Measurements from ENCODE around the gene ATXN1. TPM values are rescaled to one million over a fixed set of nuclear protein-coding genes. Genes with fewer than 3 reads are reported as not detected.
A peak's percentile ranks its signal among the peaks of the same experiment; 100 is the strongest.

Gene ATXN1
- polyA plus RNA-seq, 1 donor = 13.6 TPM

DNA sequence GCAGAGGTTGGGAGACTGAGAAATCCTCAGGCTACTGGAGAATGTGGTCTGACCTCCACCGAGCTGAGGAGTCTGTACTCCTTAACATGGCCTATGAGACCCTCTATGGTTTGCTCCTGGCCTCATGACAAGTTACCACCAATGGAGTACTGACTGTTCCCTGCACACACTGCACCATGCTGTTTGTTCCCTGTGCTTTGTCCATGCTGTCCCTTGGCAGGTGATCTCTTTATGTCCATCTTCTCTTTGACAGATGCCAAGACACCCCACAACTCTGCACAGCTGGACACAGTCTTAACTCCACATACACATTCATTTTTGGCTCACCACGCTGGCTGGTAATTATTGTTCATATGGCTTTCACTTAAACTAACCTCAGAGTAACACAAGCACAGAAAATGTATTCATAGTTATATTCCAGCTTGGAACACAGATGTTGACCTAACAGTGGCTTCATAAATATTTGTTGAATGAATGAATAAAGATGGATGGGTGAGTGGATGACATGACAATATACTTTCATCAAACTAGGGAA, 258.0 kb downstream of the ATXN1 start:
- Histone ChIP-seq H3K4me3 (ENCODE audit: low read length) (no peak overlapping the region), H3K27me3 (ENCODE audit: control insufficient read depth, insufficient read depth, low read length) (no peaks in the 10 kb centered on the region), H3K9me3 (ENCODE audit: control insufficient read depth, low read depth, low read length) (no peaks in the 10 kb centered on the region), H3K27ac (ENCODE audit: low read length) (no peak overlapping the region), H3K36me3 (ENCODE audit: control insufficient read depth, insufficient read depth, low read length) (no peaks in the 10 kb centered on the region), H3K4me1 (ENCODE audit: control insufficient read depth, insufficient read depth, low read length) (no peaks in the 10 kb centered on the region)
- WGBS (ENCODE audit: insufficient coverage, low lambda C conversion rate) = 100% methylated on average over 1 of the region's 2 CpGs
- no peak for DNase-seq

DNA sequence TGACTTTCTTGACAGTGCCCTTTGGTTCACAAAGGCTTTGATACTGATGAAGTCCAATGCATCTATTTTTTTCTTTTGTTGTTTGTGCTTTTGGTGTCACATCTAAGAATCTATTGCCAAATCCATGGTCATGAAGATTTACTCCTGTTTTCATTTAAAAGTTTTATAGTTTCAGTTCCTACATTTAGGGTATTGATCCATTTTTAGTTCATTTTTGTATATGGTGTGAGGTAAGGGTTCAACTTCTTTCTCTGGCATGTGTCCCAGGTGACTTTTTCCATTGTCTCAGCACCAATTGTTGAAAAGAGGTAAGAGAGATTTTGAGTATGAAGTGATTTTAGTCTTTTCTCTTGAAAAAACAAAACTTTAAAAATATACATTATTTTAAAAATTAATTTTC, 262.3 kb downstream of the ATXN1 start:
- Histone ChIP-seq H3K9me3 (ENCODE audit: control insufficient read depth, low read depth, low read length) (no peaks in the 10 kb centered on the region), H3K27ac (ENCODE audit: low read length) (no peak overlapping the region), H3K4me1 (ENCODE audit: control insufficient read depth, insufficient read depth, low read length) (no peaks in the 10 kb centered on the region), H3K27me3 (ENCODE audit: control insufficient read depth, insufficient read depth, low read length) (no peaks in the 10 kb centered on the region), H3K4me3 (ENCODE audit: low read length) (no peak overlapping the region), H3K36me3 (ENCODE audit: control insufficient read depth, insufficient read depth, low read length) (no peaks in the 10 kb centered on the region)
- DNase-seq = no peak

DNA sequence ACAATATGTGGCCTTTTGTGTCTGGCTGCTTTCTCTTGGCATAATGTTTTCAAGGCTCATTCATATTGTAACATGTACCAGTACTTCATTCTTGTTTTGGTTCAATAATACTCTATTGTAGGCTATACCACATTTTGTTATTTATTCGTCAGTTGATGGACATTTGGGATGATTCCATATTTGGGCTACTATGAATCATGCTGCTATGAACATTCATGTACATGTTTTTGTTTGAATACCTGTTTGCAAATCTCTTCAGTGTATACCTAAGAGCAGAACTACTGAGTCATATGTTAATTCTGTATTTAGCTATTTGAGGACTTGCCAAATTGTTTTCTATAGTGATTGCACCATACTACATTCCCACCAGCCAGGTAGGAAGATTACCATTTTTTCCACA, 263.0 kb downstream of the ATXN1 start:
- Histone ChIP-seq H3K9me3 (ENCODE audit: control insufficient read depth, low read depth, low read length) (no peaks in the 10 kb centered on the region), H3K4me1 (ENCODE audit: control insufficient read depth, insufficient read depth, low read length) (no peaks in the 10 kb centered on the region), H3K4me3 (ENCODE audit: low read length) (no peak overlapping the region), H3K36me3 (ENCODE audit: control insufficient read depth, insufficient read depth, low read length) (no peaks in the 10 kb centered on the region), H3K27ac (ENCODE audit: low read length) (no peak overlapping the region), H3K27me3 (ENCODE audit: control insufficient read depth, insufficient read depth, low read length) (no peaks in the 10 kb centered on the region)
- no CpG with 5 or more reads among the region's 1 CpG for WGBS (ENCODE audit: insufficient coverage, low lambda C conversion rate)
- no peak for DNase-seq

DNA sequence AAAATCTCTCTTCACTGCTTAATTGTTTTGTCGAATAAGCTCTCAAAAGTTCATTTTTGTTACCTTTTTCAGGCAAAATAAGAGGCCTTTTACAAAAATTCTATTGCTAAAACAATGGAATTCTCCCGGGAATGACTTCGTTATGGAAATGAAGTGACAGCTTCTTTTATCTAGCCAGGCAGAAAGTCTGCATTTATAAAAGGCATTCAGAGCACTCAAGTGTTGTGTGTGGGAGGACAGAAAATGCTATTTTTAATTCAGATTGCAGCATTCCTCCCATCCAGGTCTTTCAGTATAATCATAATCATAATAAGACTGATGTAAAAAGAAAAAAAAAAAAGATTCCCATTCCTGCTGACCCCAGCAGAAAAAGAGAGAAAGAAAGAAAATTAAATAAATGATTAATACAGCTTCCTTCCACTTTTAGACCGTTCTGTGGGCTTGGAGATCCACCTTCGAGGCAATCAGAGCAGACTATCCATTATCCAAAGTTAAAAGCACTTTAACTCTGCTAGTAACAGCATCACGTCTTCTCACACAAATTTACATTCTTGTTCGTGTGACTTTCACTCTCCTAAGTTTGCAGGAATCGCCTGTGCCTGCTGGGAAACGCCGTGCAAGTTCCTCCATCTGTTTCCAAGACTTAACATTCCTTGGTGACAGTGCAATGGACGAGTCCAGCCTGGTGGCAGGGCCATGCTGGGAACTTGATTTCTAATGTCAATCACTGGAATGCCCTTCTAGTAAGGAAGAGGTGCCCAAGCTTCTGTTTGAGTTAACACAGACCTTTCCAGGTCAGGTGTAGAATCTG, 264.1 kb downstream of the ATXN1 start:
- H3K27ac ChIP-seq (ENCODE audit: low read length) = no peak overlapping the region
- no peak overlapping the region for H3K4me3 ChIP-seq (ENCODE audit: low read length)
- no peaks in the 10 kb centered on the region for H3K4me1 ChIP-seq (ENCODE audit: control insufficient read depth, insufficient read depth, low read length)
- 62% methylated on average over 2 of the region's 11 CpGs for WGBS (ENCODE audit: insufficient coverage, low lambda C conversion rate)
- no peaks in the 10 kb centered on the region for H3K27me3 ChIP-seq (ENCODE audit: control insufficient read depth, insufficient read depth, low read length)
- H3K9me3 ChIP-seq (ENCODE audit: control insufficient read depth, low read depth, low read length) = no peaks in the 10 kb centered on the region
- no peaks in the 10 kb centered on the region for H3K36me3 ChIP-seq (ENCODE audit: control insufficient read depth, insufficient read depth, low read length)
- DNase-seq = no peak

GRCh38 chr6:16496210-16496609, 265.1 kb downstream of the ATXN1 start:
- H3K36me3 ChIP-seq (ENCODE audit: control insufficient read depth, insufficient read depth, low read length) = no peaks in the 10 kb centered on the region
- no peak overlapping the region for H3K4me3 ChIP-seq (ENCODE audit: low read length)
- no peaks in the 10 kb centered on the region for H3K27me3 ChIP-seq (ENCODE audit: control insufficient read depth, insufficient read depth, low read length)
- H3K9me3 ChIP-seq (ENCODE audit: control insufficient read depth, low read depth, low read length) = no peaks in the 10 kb centered on the region
- no peak for DNase-seq
- 100% methylated on average over 3 of the region's 5 CpGs for WGBS (ENCODE audit: insufficient coverage, low lambda C conversion rate)
- no peak overlapping the region for H3K27ac ChIP-seq (ENCODE audit: low read length)
- peaks cover 3% of the 10 kb centered on the region for H3K4me1 ChIP-seq (ENCODE audit: control insufficient read depth, insufficient read depth, low read length)

DNA sequence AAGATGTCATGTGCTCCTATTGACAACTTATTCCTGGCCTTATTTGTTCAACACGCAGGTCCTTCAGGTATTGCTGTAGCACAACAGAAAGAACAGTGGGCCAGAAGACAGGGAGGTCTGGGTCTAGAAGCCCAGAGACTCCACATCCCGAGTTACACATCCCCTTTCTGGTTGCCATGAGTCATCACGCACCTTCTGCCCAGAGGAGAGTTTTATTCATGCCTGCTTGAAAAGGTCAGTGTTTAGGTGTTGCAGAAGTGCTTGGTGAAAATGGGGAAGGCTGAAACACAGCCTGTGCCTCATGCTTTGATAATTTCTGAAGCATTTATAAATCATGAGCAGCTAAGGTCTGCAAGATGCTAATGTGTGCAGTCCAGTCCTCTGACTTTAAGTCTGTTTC, 266.5 kb downstream of the ATXN1 start:
- DNase-seq = no peak
- Histone ChIP-seq H3K36me3 (ENCODE audit: control insufficient read depth, insufficient read depth, low read length) (no peaks in the 10 kb centered on the region), H3K9me3 (ENCODE audit: control insufficient read depth, low read depth, low read length) (no peaks in the 10 kb centered on the region), H3K4me1 (ENCODE audit: control insufficient read depth, insufficient read depth, low read length) (peaks cover 3% of the 10 kb centered on the region), H3K27ac (ENCODE audit: low read length) (no peak overlapping the region), H3K27me3 (ENCODE audit: control insufficient read depth, insufficient read depth, low read length) (no peaks in the 10 kb centered on the region), H3K4me3 (ENCODE audit: low read length) (no peak overlapping the region)
- no CpG with 5 or more reads among the region's 3 CpGs for WGBS (ENCODE audit: insufficient coverage, low lambda C conversion rate)

- Histone ChIP-seq H3K4me3 (ENCODE audit: low read length) (no peak overlapping the region), H3K36me3 (ENCODE audit: control insufficient read depth, insufficient read depth, low read length) (no peaks in the 10 kb centered on the region), H3K9me3 (ENCODE audit: control insufficient read depth, low read depth, low read length) (no peaks in the 10 kb centered on the region), H3K27me3 (ENCODE audit: control insufficient read depth, insufficient read depth, low read length) (no peaks in the 10 kb centered on the region), H3K27ac (ENCODE audit: low read length) (no peak overlapping the region), H3K4me1 (ENCODE audit: control insufficient read depth, insufficient read depth, low read length) (peaks cover 3% of the 10 kb centered on the region)
- no peak for DNase-seq
Observed at GRCh38 chr6:16493802-16494201, 267.5 kb downstream of the ATXN1 start.

GRCh38 chr6:16493112-16493511, 268.1 kb downstream of the ATXN1 start:
- no peak overlapping the region for H3K27ac ChIP-seq (ENCODE audit: low read length)
- 90% methylated on average over 2 of the region's 5 CpGs for WGBS (ENCODE audit: insufficient coverage, low lambda C conversion rate)
- H3K4me3 ChIP-seq (ENCODE audit: low read length) = no peak overlapping the region
- H3K36me3 ChIP-seq (ENCODE audit: control insufficient read depth, insufficient read depth, low read length) = no peaks in the 10 kb centered on the region
- H3K27me3 ChIP-seq (ENCODE audit: control insufficient read depth, insufficient read depth, low read length) = no peaks in the 10 kb centered on the region
- H3K4me1 ChIP-seq (ENCODE audit: control insufficient read depth, insufficient read depth, low read length) = peaks cover 3% of the 10 kb centered on the region
- H3K9me3 ChIP-seq (ENCODE audit: control insufficient read depth, low read depth, low read length) = no peaks in the 10 kb centered on the region
- no peak for DNase-seq

DNA sequence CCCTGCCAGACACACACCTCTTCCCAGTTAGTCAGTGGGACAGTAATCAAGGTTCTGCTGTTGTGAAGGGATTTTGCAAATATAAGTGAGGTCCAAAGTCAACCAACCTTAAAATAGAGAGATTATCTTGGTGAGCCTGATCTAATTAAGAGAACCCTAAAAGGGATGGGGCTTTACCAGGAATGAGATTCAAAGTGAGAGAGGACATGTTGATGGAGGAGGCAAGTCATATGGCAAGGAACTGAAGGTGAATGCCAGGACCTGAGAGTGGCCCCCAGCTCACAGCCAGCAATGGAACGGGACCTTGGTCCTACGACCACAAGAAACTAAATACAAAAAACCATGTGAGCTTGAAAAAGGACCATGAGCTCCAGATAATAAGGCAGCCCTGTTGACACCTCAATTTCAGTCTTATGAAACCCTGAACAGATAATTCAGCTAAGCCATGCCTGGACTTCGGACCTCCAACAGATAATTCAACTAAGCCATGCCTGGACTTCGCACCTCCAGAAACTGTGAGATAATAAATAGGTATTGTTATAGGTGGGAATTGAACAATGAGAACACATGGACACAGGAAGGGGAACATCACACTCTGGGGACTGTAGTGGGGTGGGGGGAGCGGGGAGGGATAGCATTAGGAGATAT, 269.5 kb downstream of the ATXN1 start:
- H3K4me1 ChIP-seq (ENCODE audit: control insufficient read depth, insufficient read depth, low read length) = peaks cover 3% of the 10 kb centered on the region
- no peak overlapping the region for H3K4me3 ChIP-seq (ENCODE audit: low read length)
- peak overlapping the region; percentile 59 for H3K27ac ChIP-seq (ENCODE audit: low read length)
- WGBS (ENCODE audit: insufficient coverage, low lambda C conversion rate) = no CpG with 5 or more reads among the region's 5 CpGs
- no peaks in the 10 kb centered on the region for H3K27me3 ChIP-seq (ENCODE audit: control insufficient read depth, insufficient read depth, low read length)
- DNase-seq = peak; percentile 84 to 87
- no peaks in the 10 kb centered on the region for H3K36me3 ChIP-seq (ENCODE audit: control insufficient read depth, insufficient read depth, low read length)
- no peaks in the 10 kb centered on the region for H3K9me3 ChIP-seq (ENCODE audit: control insufficient read depth, low read depth, low read length)

DNA sequence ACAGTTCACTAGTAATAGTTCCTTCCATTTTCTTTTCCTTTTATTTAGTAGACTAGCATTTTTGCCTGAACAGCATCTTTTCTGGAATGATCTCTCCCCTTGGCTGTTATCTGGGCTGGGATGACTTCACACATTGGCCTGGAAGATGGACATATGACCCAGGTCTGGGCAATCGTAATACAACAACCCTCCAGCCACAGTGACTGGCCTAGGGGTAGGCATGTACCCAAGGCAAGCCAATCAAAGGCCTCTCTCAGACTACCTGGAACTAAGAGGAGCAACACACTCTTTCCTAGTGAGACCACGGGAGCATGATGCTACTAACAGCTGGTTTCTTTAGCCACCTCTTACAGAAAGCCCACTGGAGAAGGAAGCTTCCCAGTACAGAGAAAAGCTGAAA, 270.6 kb downstream of the ATXN1 start:
- no peak for DNase-seq

DNA sequence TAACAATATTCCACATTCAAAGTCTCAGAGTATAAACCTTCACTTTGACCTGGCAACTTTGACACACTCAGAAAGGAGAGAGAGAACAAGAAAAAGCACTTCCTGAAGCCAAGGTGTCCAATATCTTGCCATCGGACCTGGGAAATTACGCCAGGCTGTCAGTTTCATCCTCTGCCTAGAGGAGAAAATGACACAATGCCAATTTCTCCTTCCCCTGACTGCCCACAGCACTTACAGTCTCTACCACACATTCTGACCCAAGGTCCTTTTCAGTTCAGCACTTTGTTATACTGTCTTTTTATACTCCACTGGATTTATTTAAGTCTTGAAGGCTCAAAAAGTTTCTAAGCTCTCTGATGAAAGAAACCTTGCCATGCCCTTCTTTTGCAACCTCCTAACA, 272.4 kb downstream of the ATXN1 start:
- H3K27me3 ChIP-seq (ENCODE audit: control insufficient read depth, insufficient read depth, low read length) = no peaks in the 10 kb centered on the region
- no peak overlapping the region for H3K27ac ChIP-seq (ENCODE audit: low read length)
- H3K36me3 ChIP-seq (ENCODE audit: control insufficient read depth, insufficient read depth, low read length) = peaks cover 11% of the 10 kb centered on the region
- peaks cover 3% of the 10 kb centered on the region for H3K4me1 ChIP-seq (ENCODE audit: control insufficient read depth, insufficient read depth, low read length)
- no peak for DNase-seq
- no CpG with 5 or more reads among the region's 2 CpGs for WGBS (ENCODE audit: insufficient coverage, low lambda C conversion rate)
- H3K9me3 ChIP-seq (ENCODE audit: control insufficient read depth, low read depth, low read length) = no peaks in the 10 kb centered on the region
- no peak overlapping the region for H3K4me3 ChIP-seq (ENCODE audit: low read length)

More for the DNA sequence above, 270.6 kb downstream of the ATXN1 start:
- Histone ChIP-seq H3K27me3 (ENCODE audit: control insufficient read depth, insufficient read depth, low read length) (no peaks in the 10 kb centered on the region), H3K9me3 (ENCODE audit: control insufficient read depth, low read depth, low read length) (no peaks in the 10 kb centered on the region), H3K4me1 (ENCODE audit: control insufficient read depth, insufficient read depth, low read length) (peaks cover 3% of the 10 kb centered on the region), H3K4me3 (ENCODE audit: low read length) (no peak overlapping the region), H3K36me3 (ENCODE audit: control insufficient read depth, insufficient read depth, low read length) (peaks cover 3% of the 10 kb centered on the region), H3K27ac (ENCODE audit: low read length) (no peak overlapping the region)
- no CpG with 5 or more reads among the region's 2 CpGs for WGBS (ENCODE audit: insufficient coverage, low lambda C conversion rate)

Data from large intestine (tissue), 3 donors.